T-cell (primary cell): Measurements from ENCODE around the gene GRM7. TPM values are rescaled to one million over a fixed set of nuclear protein-coding genes. Genes with fewer than 3 reads are reported as not detected.

Experiments used
- ATAC-seq, 4 experiments: fragments of 200-7000 bp in 3 of 4; fragments of 150-1000 bp in 1 of 4; cut with Tn5 transposase; replicated peaks in 1 of 4; 1 replicate in 3 of 4; 2 replicates in 1 of 4; pipeline ENCODE4 v1.10.0; 2021; ENCODE audit warnings: moderate library complexity in 3 of 4, mild to moderate bottlenecking in 2 of 4, moderate number of reproducible peaks in 1 of 4
- CTCF ChIA-PET, 2 donors: fragments of 300-600 bp; sonication (Branson Sonifier 250); formaldehyde crosslinking; loops; one replicate each; lab custom pipeline; 2022; ENCODE audit warnings: antibody characterized with exemption in 2 of 2; lab: Charles Lee
- POLR2A ChIA-PET, 2 donors: fragments of 300-600 bp; sonication (Branson Sonifier 250); formaldehyde crosslinking; loops; one replicate each; lab custom pipeline; 2022; ENCODE audit warnings: antibody characterized with exemption in 2 of 2; lab: Charles Lee
- DNase-seq, 35 experiments: peaks; one replicate each; pipeline versions ENCODE4 v3.0.0 to v3.0.0-alpha.2; 2013 to 2023
- H3K27ac ChIP-seq: one replicate; pipeline ENCODE4 v1.5.1; 2013; ENCODE audit warnings: low read length
- H3K27me3 ChIP-seq, 2 experiments: replicated peaks in 1 of 2; 1 replicate in 1 of 2; 2 replicates in 1 of 2; pipeline versions ENCODE4 v1.6.1 to v1.7.0; 2013; ENCODE audit warnings: low read length in 1 of 2, mixed read lengths in 1 of 2; ENCODE audit not compliant: control insufficient read depth in 2 of 2, insufficient read depth in 2 of 2; ENCODE audit errors: extremely low read depth in 1 of 2
- H3K36me3 ChIP-seq, 2 donors: 1 replicate in 1 of 2; 2 replicates in 1 of 2; pipeline versions ENCODE4 v1.6.1 to v1.7.0; 2013; ENCODE audit warnings: low read length in 1 of 2; ENCODE audit not compliant: control insufficient read depth in 2 of 2, insufficient read depth in 1 of 2; ENCODE audit errors: extremely low read depth in 1 of 2
- H3K4me1 ChIP-seq, 2 experiments: 1 replicate in 1 of 2; 2 replicates in 1 of 2; pipeline versions ENCODE4 v1.6.1 to v1.7.0; 2013; ENCODE audit warnings: low read length in 2 of 2, mixed read lengths in 1 of 2; ENCODE audit not compliant: insufficient read depth in 2 of 2, control insufficient read depth in 1 of 2; ENCODE audit errors: extremely low read depth in 1 of 2
- H3K4me3 ChIP-seq, 2 donors: 1 replicate in 1 of 2; 2 replicates in 1 of 2; pipeline versions ENCODE4 v1.5.1 to v1.7.0; 2013; ENCODE audit warnings: mild to moderate bottlenecking in 2 of 2, low read length in 1 of 2, moderate library complexity in 1 of 2; ENCODE audit not compliant: control insufficient read depth in 1 of 2; ENCODE audit errors: extremely low read depth in 1 of 2
- H3K9me3 ChIP-seq: 2 replicates; pipeline ENCODE4 v1.7.0; 2013
- H3K27ac Mint-ChIP-seq, 2 donors: one replicate each; pipeline ENCODE4 v1.8.0; 2020 to 2021; ENCODE audit warnings: mild to moderate bottlenecking in 2 of 2, mixed read lengths in 2 of 2
- H3K27me3 Mint-ChIP-seq, 2 donors: one replicate each; pipeline ENCODE4 v1.8.0; 2021 to 2022; ENCODE audit warnings: mixed read lengths in 2 of 2
- H3K36me3 Mint-ChIP-seq: one replicate; pipeline ENCODE4 v1.8.0; 2021; ENCODE audit warnings: mixed read lengths
- H3K4me1 Mint-ChIP-seq, 3 donors: one replicate each; pipeline ENCODE4 v1.8.0; 2020 to 2022; ENCODE audit warnings: mixed read lengths in 3 of 3, mild to moderate bottlenecking in 1 of 3
- H3K4me3 Mint-ChIP-seq, 3 donors: one replicate each; pipeline ENCODE4 v1.8.0; 2020 to 2022; ENCODE audit warnings: mild to moderate bottlenecking in 3 of 3, mixed read lengths in 3 of 3, moderate library complexity in 3 of 3
- H3K9me3 Mint-ChIP-seq, 3 donors: one replicate each; pipeline ENCODE4 v1.8.0; 2020 to 2022; ENCODE audit warnings: mixed read lengths in 3 of 3
- WGBS: methylation state at CpG from one replicate; pipeline ENCODE4 v1.1.5; 2013; ENCODE audit warnings: missing lambda C conversion rate; ENCODE audit not compliant: insufficient coverage; 5-methylcytosine and 5-hydroxymethylcytosine counted together
- total RNA-seq, 35 experiments: library from RNA in 6 of 35; stranded (reverse) in 6 of 35; fragments of 120-200 nt in 1 of 35; gene quantifications; one replicate each; pipeline versions ENCODE4 v1.2.1 to v1.2.4 and lab custom pipeline; 2013 to 2026

The GRM7 gene
- total RNA-seq, 5 donors from 2014 or later (not counting 1 experiment from before 2014, with no cell fraction given): not detected

GRCh38 chr3:7574435-7574834 is 713.5 kb downstream of the GRM7 start:
- WGBS: 74% methylated on average over 3 of the region's 5 CpGs

GRCh38 chr3:7576071-7576470 is 715.2 kb downstream of the GRM7 start:
- ATAC-seq: no peak
- Histone ChIP-seq H3K27ac (no peak overlapping the region), H3K9me3 (no peaks in the 10 kb centered on the region), H3K4me1 (no peaks in the 10 kb centered on the region), H3K27me3 (no peaks in the 10 kb centered on the region), H3K36me3 (no peaks in the 10 kb centered on the region), H3K4me3 (no peak overlapping the region)
- H3K4me3 Mint-ChIP-seq: no peak overlapping the region
- H3K36me3 Mint-ChIP-seq: no peaks in the 10 kb centered on the region
- no peak for DNase-seq
- H3K9me3 Mint-ChIP-seq: peaks cover 7 to 9% (median 8%) of the 10 kb centered on the region in 3 donors
- no CpG with 5 or more reads among the region's 1 CpG for WGBS
- H3K27me3 Mint-ChIP-seq: no peaks in the 10 kb centered on the region
- ChIA-PET POLR2A (no interaction called here), CTCF (no interaction called here)
- H3K27ac Mint-ChIP-seq: no peak overlapping the region
- no peaks in the 10 kb centered on the region for H3K4me1 Mint-ChIP-seq

More at GRCh38 chr3:7574435-7574834, 713.5 kb downstream of the GRM7 start:
- Histone ChIP-seq H3K4me1 (no peaks in the 10 kb centered on the region), H3K36me3 (no peaks in the 10 kb centered on the region), H3K27me3 (no peaks in the 10 kb centered on the region), H3K27ac (no peak overlapping the region), H3K4me3 (no peak overlapping the region), H3K9me3 (no peaks in the 10 kb centered on the region)
- POLR2A ChIA-PET: no interaction called here
- ATAC-seq (no peak), DNase-seq (no peak)
- Mint-ChIP-seq H3K4me3 (no peak overlapping the region), H3K4me1 (no peaks in the 10 kb centered on the region), H3K27ac (no peak overlapping the region), H3K36me3 (no peaks in the 10 kb centered on the region), H3K9me3 (peaks cover 6 to 17% (median 7%) of the 10 kb centered on the region in 3 donors), H3K27me3 (no peaks in the 10 kb centered on the region)
- CTCF ChIA-PET: no interaction called here

- ChIA-PET CTCF (no interaction called here), POLR2A (no interaction called here)
- WGBS: 83% methylated on average over 1 of the region's 3 CpGs
- Mint-ChIP-seq H3K36me3 (no peaks in the 10 kb centered on the region), H3K4me3 (no peak overlapping the region), H3K4me1 (no peaks in the 10 kb centered on the region), H3K27ac (no peak overlapping the region), H3K27me3 (no peaks in the 10 kb centered on the region), H3K9me3 (peaks cover 3 to 6% (median 4%) of the 10 kb centered on the region in 3 donors)
- no peak for ATAC-seq
- Histone ChIP-seq H3K4me3 (no peak overlapping the region), H3K9me3 (no peaks in the 10 kb centered on the region), H3K36me3 (no peaks in the 10 kb centered on the region), H3K27me3 (no peaks in the 10 kb centered on the region), H3K27ac (no peak overlapping the region), H3K4me1 (no peaks in the 10 kb centered on the region)
- DNase-seq: no peak
Measured at GRCh38 chr3:7576506-7576905, 715.6 kb downstream of the GRM7 start.

GRCh38 chr3:7577513-7577912 is 716.6 kb downstream of the GRM7 start:
- Histone ChIP-seq H3K36me3 (no peaks in the 10 kb centered on the region), H3K4me1 (no peaks in the 10 kb centered on the region), H3K27me3 (no peaks in the 10 kb centered on the region), H3K4me3 (no peak overlapping the region), H3K9me3 (no peaks in the 10 kb centered on the region), H3K27ac (no peak overlapping the region)
- CTCF ChIA-PET: no interaction called here
- WGBS: no CpG with 5 or more reads among the region's 1 CpG
- H3K4me3 Mint-ChIP-seq: no peak overlapping the region
- no peaks in the 10 kb centered on the region for H3K36me3 Mint-ChIP-seq
- H3K9me3 Mint-ChIP-seq: peaks cover 0 to 2% (median 0%) of the 10 kb centered on the region in 3 donors
- no peaks in the 10 kb centered on the region for H3K27me3 Mint-ChIP-seq
- H3K4me1 Mint-ChIP-seq: no peaks in the 10 kb centered on the region
- POLR2A ChIA-PET: no interaction called here
- no peak overlapping the region for H3K27ac Mint-ChIP-seq
- no peak for ATAC-seq
- no peak for DNase-seq

- Mint-ChIP-seq H3K4me3 (no peak overlapping the region), H3K4me1 (no peaks in the 10 kb centered on the region), H3K36me3 (no peaks in the 10 kb centered on the region), H3K27me3 (peaks cover 0 to 2% of the 10 kb centered on the region in 2 donors), H3K27ac (no peak overlapping the region), H3K9me3 (peaks cover 0 to 7% (median 2%) of the 10 kb centered on the region in 3 donors)
- WGBS: no CpG with 5 or more reads among the region's 1 CpG
- CTCF ChIA-PET: no interaction called here
- Histone ChIP-seq H3K4me1 (no peaks in the 10 kb centered on the region), H3K9me3 (no peaks in the 10 kb centered on the region), H3K27ac (no peak overlapping the region), H3K27me3 (no peaks in the 10 kb centered on the region), H3K36me3 (no peaks in the 10 kb centered on the region), H3K4me3 (no peak overlapping the region)
- ATAC-seq: no peak
- POLR2A ChIA-PET: no interaction called here
- DNase-seq: no peak
Measured at GRCh38 chr3:7581831-7582230, 720.9 kb downstream of the GRM7 start.

GRCh38 chr3:7585052-7585451 is 724.1 kb downstream of the GRM7 start:
- Histone ChIP-seq H3K27ac (no peak overlapping the region), H3K36me3 (no peaks in the 10 kb centered on the region), H3K4me3 (no peak overlapping the region), H3K4me1 (no peaks in the 10 kb centered on the region), H3K27me3 (no peaks in the 10 kb centered on the region), H3K9me3 (no peaks in the 10 kb centered on the region)
- Mint-ChIP-seq H3K4me3 (no peak overlapping the region), H3K9me3 (peaks cover 0 to 7% (median 0%) of the 10 kb centered on the region in 3 donors), H3K4me1 (no peaks in the 10 kb centered on the region), H3K36me3 (no peaks in the 10 kb centered on the region), H3K27ac (no peak overlapping the region), H3K27me3 (peaks cover 0 to 2% of the 10 kb centered on the region in 2 donors)
- DNase-seq (no peak), ATAC-seq (no peak)
- CTCF ChIA-PET: no interaction called here
- WGBS: 10% methylated on average over 2 of the region's 3 CpGs
- POLR2A ChIA-PET: no interaction called here

- Mint-ChIP-seq H3K9me3 (peaks cover 0 to 6% (median 0%) of the 10 kb centered on the region in 3 donors), H3K27me3 (peaks cover 0 to 5% of the 10 kb centered on the region in 2 donors), H3K27ac (no peak overlapping the region), H3K36me3 (no peaks in the 10 kb centered on the region), H3K4me1 (no peaks in the 10 kb centered on the region), H3K4me3 (no peak overlapping the region)
- WGBS: 100% methylated on average over 1 of the region's 4 CpGs
- ATAC-seq (no peak), DNase-seq (no peak)
- no peaks in the 10 kb centered on the region for H3K4me1 ChIP-seq
- POLR2A ChIA-PET: no interaction called here
- no peak overlapping the region for H3K4me3 ChIP-seq
- CTCF ChIA-PET: no interaction called here
- H3K9me3 ChIP-seq: no peaks in the 10 kb centered on the region
- no peaks in the 10 kb centered on the region for H3K36me3 ChIP-seq
- H3K27me3 ChIP-seq: no peaks in the 10 kb centered on the region
- H3K27ac ChIP-seq: no peak overlapping the region
Measured at GRCh38 chr3:7588236-7588635, 727.3 kb downstream of the GRM7 start.
